Epithelial cell of prostate (primary cell): Measurements from ENCODE around the gene ERBB4.
A peak's percentile ranks its signal among the peaks of the same experiment; 100 is the strongest.

Experiments
- DNase-seq: peaks from one replicate; pipeline ENCODE4 v3.0.0-alpha.2; 2011; ENCODE audit warnings: low read depth, low spot score
- H3K27ac ChIP-seq: fragments of 450-650 bp; 2 replicates; pipeline ENCODE4 v1.5.1; 2017; ENCODE audit warnings: mild to moderate bottlenecking

The ERBB4 gene

GRCh38 chr2:212441821-212442220 lies 96.8 kb downstream of the ERBB4 start:
- H3K27ac ChIP-seq = no peak overlapping the region
- DNase-seq = no peak

GRCh38 chr2:212441141-212441540 lies 97.5 kb downstream of the ERBB4 start:
- no peak overlapping the region for H3K27ac ChIP-seq
- DNase-seq = no peak

DNA sequence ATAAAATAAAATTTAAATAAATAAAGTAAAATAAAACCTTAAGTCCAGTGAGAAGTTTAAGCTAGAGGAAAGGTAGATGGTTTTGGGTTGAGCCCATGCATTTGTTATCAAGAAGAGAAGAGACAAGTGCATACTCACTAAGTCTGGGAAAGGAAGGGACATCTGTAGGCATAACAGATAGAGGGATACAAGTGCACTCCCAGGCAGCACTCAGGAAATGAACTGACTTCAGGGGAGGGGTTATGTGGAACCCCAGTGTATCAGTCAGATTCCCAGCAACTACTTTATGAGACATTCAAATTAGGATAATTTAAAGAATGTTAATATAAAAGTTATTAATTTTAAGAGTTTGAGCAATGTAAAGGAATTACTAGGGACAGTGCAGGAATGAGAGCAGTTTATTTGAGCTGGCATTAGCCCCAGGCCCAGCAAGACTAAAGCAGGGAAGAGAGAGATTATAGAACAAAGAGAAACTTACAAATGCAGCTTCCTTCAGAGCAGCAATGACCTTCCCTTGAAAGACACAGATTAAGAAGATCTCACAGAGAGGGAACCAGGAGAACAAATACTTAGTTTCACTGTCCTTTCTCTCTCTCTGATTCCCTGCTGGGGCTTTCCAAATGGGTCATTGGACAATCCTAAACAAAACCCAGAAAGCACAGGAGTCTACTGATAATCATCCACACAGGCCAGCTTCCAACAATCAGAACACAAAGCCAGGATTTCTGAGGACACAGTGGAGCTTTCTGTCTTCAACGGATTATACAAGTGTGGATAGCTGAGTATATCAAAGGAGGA lies 109.7 kb downstream of the ERBB4 start:
- no peak overlapping the region for H3K27ac ChIP-seq
- no peak for DNase-seq

GRCh38 chr2:212427638-212428037 lies 111.0 kb downstream of the ERBB4 start:
- no peak for DNase-seq
- no peak overlapping the region for H3K27ac ChIP-seq

GRCh38 chr2:212426637-212427412 lies 111.8 kb downstream of the ERBB4 start:
- no peak for DNase-seq
- H3K27ac ChIP-seq = no peak overlapping the region

- no peak for DNase-seq
- no peak overlapping the region for H3K27ac ChIP-seq
Observed at GRCh38 chr2:212424082-212424481, 114.5 kb downstream of the ERBB4 start.

GRCh38 chr2:212423089-212423488 lies 115.5 kb downstream of the ERBB4 start:
- H3K27ac ChIP-seq = no peak overlapping the region
- DNase-seq = no peak

GRCh38 chr2:212421556-212422334 lies 116.9 kb downstream of the ERBB4 start:
- no peak for DNase-seq

DNA sequence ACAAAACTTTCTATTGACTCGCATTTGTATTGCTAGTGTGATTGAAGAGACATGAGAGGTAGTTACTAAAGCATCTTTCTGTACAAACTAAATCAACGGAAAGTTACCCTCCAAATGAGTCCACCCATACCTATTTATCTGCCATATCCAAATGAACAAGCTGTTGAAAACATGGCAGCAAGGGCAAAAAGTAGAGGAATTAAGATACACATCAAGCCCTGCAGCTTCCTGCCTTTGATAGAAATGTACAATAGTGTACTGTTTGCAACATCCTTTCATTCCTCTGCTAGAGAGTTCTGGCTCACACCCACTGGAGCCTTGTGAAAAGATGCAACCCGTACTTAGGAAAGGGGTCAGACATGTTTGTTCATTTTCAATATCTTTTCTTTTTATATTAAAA lies 122.5 kb downstream of the ERBB4 start:
- H3K27ac ChIP-seq = no peak overlapping the region
- no peak for DNase-seq

More at GRCh38 chr2:212421556-212422334, 116.9 kb downstream of the ERBB4 start:
- H3K27ac ChIP-seq = no peak overlapping the region

DNA sequence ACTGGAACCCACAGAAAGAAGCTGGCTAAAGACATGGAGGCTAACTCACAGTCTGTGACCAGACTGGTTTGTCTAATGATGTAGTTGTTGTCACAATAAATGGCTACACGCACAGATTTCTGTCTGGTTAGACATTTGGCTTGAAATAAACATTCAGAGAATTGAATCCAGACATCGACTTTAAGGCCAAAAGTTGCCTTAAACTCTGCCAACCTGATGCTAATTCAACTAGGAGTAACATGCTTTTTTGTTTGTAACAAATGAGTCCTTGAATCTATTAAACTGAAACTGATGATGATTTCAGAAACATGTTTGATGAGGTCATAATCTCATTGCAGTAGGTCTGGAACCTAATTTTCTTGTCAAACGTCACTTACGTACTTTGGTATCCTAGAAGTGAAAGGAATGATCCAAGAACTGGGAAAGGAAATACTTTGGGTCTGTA lies 123.8 kb downstream of the ERBB4 start:
- no peak for DNase-seq
- H3K27ac ChIP-seq = no peak overlapping the region

GRCh38 chr2:212409560-212409959 lies 129.0 kb downstream of the ERBB4 start:
- no peak overlapping the region for H3K27ac ChIP-seq
- DNase-seq = peak; percentile 8

GRCh38 chr2:212408524-212408923 lies 130.1 kb downstream of the ERBB4 start:
- H3K27ac ChIP-seq = no peak overlapping the region
- no peak for DNase-seq

- H3K27ac ChIP-seq = no peak overlapping the region
- no peak for DNase-seq
Observed at GRCh38 chr2:212406716-212407115, 131.9 kb downstream of the ERBB4 start.

DNA sequence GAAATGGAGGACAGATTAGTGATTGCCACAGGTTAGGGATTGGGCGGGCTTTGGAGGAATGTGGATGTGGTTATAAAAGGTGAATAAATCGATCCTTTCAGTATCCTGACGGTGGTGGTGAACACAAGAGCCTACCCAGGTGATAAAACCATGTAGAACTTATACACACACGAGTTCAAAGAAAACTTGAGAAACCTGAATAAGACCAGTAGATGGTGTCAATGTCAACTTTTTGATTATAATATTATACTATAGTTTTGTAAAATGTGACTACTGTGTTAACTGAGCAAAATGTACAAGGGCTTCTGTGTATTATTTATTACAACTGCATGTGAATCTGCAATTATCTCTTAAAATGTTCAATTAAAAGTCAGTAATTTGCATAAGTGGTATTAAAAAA lies 136.3 kb downstream of the ERBB4 start:
- no peak for DNase-seq
- no peak overlapping the region for H3K27ac ChIP-seq

- no peak for DNase-seq
- no peak overlapping the region for H3K27ac ChIP-seq
Observed at GRCh38 chr2:212398316-212398715, 140.3 kb downstream of the ERBB4 start.

GRCh38 chr2:212392544-212392943 lies 146.1 kb downstream of the ERBB4 start:
- no peak overlapping the region for H3K27ac ChIP-seq
- DNase-seq = no peak

- peak; percentile 24 for DNase-seq
- no peak overlapping the region for H3K27ac ChIP-seq
Observed at GRCh38 chr2:212392043-212392442, 146.6 kb downstream of the ERBB4 start.

GRCh38 chr2:212387146-212387545 lies 151.5 kb downstream of the ERBB4 start:
- no peak for DNase-seq

DNA sequence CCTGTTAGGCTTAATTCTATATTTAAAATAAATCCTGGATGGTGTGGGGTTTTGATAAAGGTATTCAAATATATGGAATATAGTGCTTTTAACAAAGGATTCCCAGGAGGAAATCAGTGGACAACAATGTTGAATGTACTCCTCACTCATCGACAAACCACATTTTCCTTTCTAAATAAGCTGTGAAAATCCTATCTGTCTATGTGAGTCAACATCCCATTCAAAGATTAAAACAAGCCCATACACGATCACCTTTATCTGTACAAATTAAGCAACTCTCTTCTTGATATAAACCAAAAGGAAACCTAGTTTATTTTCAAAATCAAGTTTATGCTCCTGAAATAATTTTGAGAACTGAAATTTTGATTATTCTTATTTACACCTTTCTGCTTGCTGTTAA lies 153.4 kb downstream of the ERBB4 start:
- peak; percentile 31 for DNase-seq

More at GRCh38 chr2:212387146-212387545, 151.5 kb downstream of the ERBB4 start:
- no peak overlapping the region for H3K27ac ChIP-seq

GRCh38 chr2:212384027-212384426 lies 154.6 kb downstream of the ERBB4 start:
- no peak for DNase-seq
- no peak overlapping the region for H3K27ac ChIP-seq

More for the DNA sequence above, 153.4 kb downstream of the ERBB4 start:
- H3K27ac ChIP-seq = no peak overlapping the region
